H9 (cell line): ENCODE data around the gene KLHL21. TPM values are rescaled to one million over a fixed set of nuclear protein-coding genes. Genes with fewer than 3 reads are reported as not detected.

Experiments
- DNase-seq: peaks from one replicate; pipeline ENCODE4 v3.0.0-alpha.2; 2017
- H2AFZ ChIP-seq: one replicate; pipeline ENCODE4 v1.6.1; 2013; ENCODE audit warnings: mild to moderate bottlenecking, low read length, control low read depth, moderate library complexity
- H2AK5ac ChIP-seq: 2 replicates; pipeline ENCODE4 v1.6.1; 2013; ENCODE audit warnings: low read length, control low read depth, mixed read lengths; ENCODE audit not compliant: insufficient read length
- H2BK120ac ChIP-seq: one replicate; pipeline ENCODE4 v1.6.1; 2013; ENCODE audit warnings: low read depth, mild to moderate bottlenecking, low read length, control low read depth, inconsistent platforms; ENCODE audit not compliant: poor library complexity, severe bottlenecking
- H2BK12ac ChIP-seq: 2 replicates; pipeline ENCODE4 v1.6.1; 2013; ENCODE audit warnings: low read length, control low read depth, mixed read lengths, low read depth; ENCODE audit not compliant: insufficient read length
- H2BK15ac ChIP-seq: 2 replicates; pipeline ENCODE4 v1.6.1; 2013; ENCODE audit warnings: low read depth, low read length, control low read depth
- H2BK20ac ChIP-seq: one replicate; pipeline ENCODE4 v1.6.1; 2013; ENCODE audit warnings: low read depth, mild to moderate bottlenecking, low read length, control low read depth, inconsistent platforms; ENCODE audit not compliant: poor library complexity, severe bottlenecking
- H2BK5ac ChIP-seq: 2 replicates; pipeline ENCODE4 v1.6.1; 2013; ENCODE audit warnings: low read length, control low read depth, mixed read lengths; ENCODE audit not compliant: insufficient read length
- H3K14ac ChIP-seq: 2 replicates; pipeline ENCODE4 v1.6.1; 2013; ENCODE audit warnings: low read length, control low read depth; ENCODE audit not compliant: insufficient read depth
- H3K18ac ChIP-seq: 2 replicates; pipeline ENCODE4 v1.6.1; 2013; ENCODE audit warnings: low read depth, mild to moderate bottlenecking, mixed read lengths, low read length, control low read depth; ENCODE audit not compliant: insufficient read length
- H3K23ac ChIP-seq: 2 replicates; pipeline ENCODE4 v1.6.1; 2013; ENCODE audit warnings: low read length, control low read depth, mixed read lengths, low read depth; ENCODE audit not compliant: insufficient read length
- H3K23me2 ChIP-seq: 2 replicates; pipeline ENCODE4 v1.6.1; 2013; ENCODE audit warnings: low read depth, mild to moderate bottlenecking, mixed read lengths, low read length, control low read depth; ENCODE audit not compliant: insufficient read length, poor library complexity, severe bottlenecking
- H3K27ac ChIP-seq: 2 replicates; pipeline ENCODE4 v1.5.1; 2013; ENCODE audit warnings: low read length, control low read depth, mixed read lengths, low read depth; ENCODE audit not compliant: insufficient read length
- H3K27me3 ChIP-seq: 2 replicates; pipeline ENCODE4 v1.6.1; 2013; ENCODE audit warnings: low read length, control low read depth, inconsistent platforms; ENCODE audit not compliant: insufficient read depth
- H3K4ac ChIP-seq: 2 replicates; pipeline ENCODE4 v1.6.1; 2013; ENCODE audit warnings: low read depth, mild to moderate bottlenecking, control low read depth, inconsistent platforms, low read length, moderate library complexity
- H3K4me1 ChIP-seq: 2 replicates; pipeline ENCODE4 v1.6.1; 2013; ENCODE audit warnings: low read length, control low read depth, inconsistent platforms; ENCODE audit not compliant: insufficient read depth
- H3K4me2 ChIP-seq: 2 replicates; pipeline ENCODE4 v1.6.1; 2013; ENCODE audit warnings: low read length, control low read depth, mixed read lengths; ENCODE audit not compliant: insufficient read length, insufficient read depth
- H3K56ac ChIP-seq: 2 replicates; pipeline ENCODE4 v1.6.1; 2013; ENCODE audit warnings: low read depth, mild to moderate bottlenecking, mixed read lengths, low read length, control low read depth; ENCODE audit not compliant: insufficient read length
- H3K79me1 ChIP-seq: 2 replicates; pipeline ENCODE4 v1.6.1; 2013; ENCODE audit warnings: low read depth, mild to moderate bottlenecking, moderate library complexity, low read length, control low read depth, inconsistent platforms; ENCODE audit not compliant: insufficient read depth, poor library complexity, severe bottlenecking
- H3K79me2 ChIP-seq: 2 replicates; pipeline ENCODE4 v1.6.1; 2013; ENCODE audit warnings: low read length, control low read depth, inconsistent platforms; ENCODE audit not compliant: insufficient read depth
- H3K9ac ChIP-seq: 2 replicates; pipeline ENCODE4 v1.6.1; 2013; ENCODE audit warnings: low read length, control low read depth, mixed read lengths; ENCODE audit not compliant: insufficient read length; ENCODE audit errors: extremely low read depth
- H3K9me3 ChIP-seq: one replicate; pipeline ENCODE4 v1.6.1; 2013; ENCODE audit warnings: low read depth, low read length, inconsistent platforms; ENCODE audit not compliant: control insufficient read depth
- H3T11ph ChIP-seq: one replicate; pipeline ENCODE4 v1.6.1; 2013; ENCODE audit warnings: mild to moderate bottlenecking, low read length, control low read depth, inconsistent platforms
- H4K20me1 ChIP-seq: one replicate; pipeline ENCODE4 v1.6.1; 2013; ENCODE audit not compliant: control insufficient read depth, insufficient read length, insufficient read depth
- H4K5ac ChIP-seq: 2 replicates; pipeline ENCODE4 v1.6.1; 2013; ENCODE audit warnings: low read depth, mild to moderate bottlenecking, mixed read lengths, low read length, control low read depth; ENCODE audit not compliant: insufficient read length
- H4K8ac ChIP-seq: replicated peaks from 2 replicates; pipeline ENCODE4 v1.6.1; 2013; ENCODE audit warnings: low read length, control low read depth, mixed read lengths, low read depth; ENCODE audit not compliant: insufficient read length
- H4K91ac ChIP-seq: 2 replicates; pipeline ENCODE4 v1.6.1; 2013; ENCODE audit warnings: low read depth, mild to moderate bottlenecking, moderate library complexity, mixed read lengths, low read length, control low read depth; ENCODE audit not compliant: insufficient read length
- H3K27ac Mint-ChIP-seq, 3 experiments: 2 replicates in 2 of 3; 3 replicates in 1 of 3; pipeline ENCODE4 v1.8.0; 2020 to 2021; ENCODE audit warnings: mixed read lengths in 3 of 3, mild to moderate bottlenecking in 1 of 3, moderate library complexity in 1 of 3
- H3K27me3 Mint-ChIP-seq: 2 replicates; pipeline ENCODE4 v1.8.0; 2021; ENCODE audit warnings: low read depth, mild to moderate bottlenecking, moderate library complexity, mixed read lengths
- H3K36me3 Mint-ChIP-seq, 3 experiments: 2 replicates in 2 of 3; 3 replicates in 1 of 3; pipeline ENCODE4 v1.8.0; 2020 to 2021; ENCODE audit warnings: low read depth in 3 of 3, mixed read lengths in 3 of 3; ENCODE audit not compliant: insufficient read depth in 1 of 3
- H3K4me1 Mint-ChIP-seq, 2 experiments: 2 replicates each; pipeline ENCODE4 v1.8.0; 2020; ENCODE audit warnings: mixed read lengths in 2 of 2
- H3K4me3 Mint-ChIP-seq, 2 experiments: 2 replicates in 1 of 2; 3 replicates in 1 of 2; pipeline ENCODE4 v1.8.0; 2020 to 2021; ENCODE audit warnings: mild to moderate bottlenecking in 2 of 2, mixed read lengths in 2 of 2, moderate library complexity in 1 of 2
- H3K9me3 Mint-ChIP-seq, 2 experiments: 2 replicates in 1 of 2; 3 replicates in 1 of 2; pipeline ENCODE4 v1.8.0; 2020; ENCODE audit warnings: mild to moderate bottlenecking in 2 of 2, mixed read lengths in 2 of 2, moderate library complexity in 1 of 2
- WGBS: extraction: QIAGEN DNeasy Blood & Tissue Kit; methylation state at CpG from one replicate; pipeline ENCODE4 v1.1.7; 2013; ENCODE audit warnings: missing lambda C conversion rate, low lambda C conversion rate, mixed read lengths; ENCODE audit not compliant: insufficient read length; ENCODE audit errors: extremely low coverage; 5-methylcytosine and 5-hydroxymethylcytosine counted together
- total RNA-seq: library from RNA; stranded (reverse); gene quantifications from 2 replicates; pipeline ENCODE4 v1.2.1, GENCODE V29; 2021
- TF ChIP-seq, protein P1 (sequence below): fragments of 200-600 bp; sonication (generic); conservative IDR thresholded peaks from 3 replicates; pipeline ENCODE4 v1.8.0; 2021; ENCODE audit warnings: antibody characterized with exemption, mild to moderate bottlenecking

The KLHL21 gene
- total RNA-seq, 1 experiment from 2014 or later, result 31.9 TPM

GRCh38 chr1:6590046-6590445, 12.6 kb downstream of the KLHL21 start:
- no peak overlapping the region for H2AFZ ChIP-seq
- no peak overlapping the region for H4K8ac ChIP-seq
- no peak overlapping the region for H2BK5ac ChIP-seq
- no peak overlapping the region for H3K4me2 ChIP-seq
- no peak overlapping the region for H4K5ac ChIP-seq
- H3K56ac ChIP-seq, result no peak overlapping the region
- H3K14ac ChIP-seq, result no peak overlapping the region
- H2BK12ac ChIP-seq, result no peak overlapping the region
- no CpG with 5 or more reads among the region's 7 CpGs for WGBS
- no peaks in the 10 kb centered on the region for H3K4me1 Mint-ChIP-seq
- no peaks in the 10 kb centered on the region for H3K4me1 ChIP-seq
- peaks cover 13 to 52% (median 44%) of the 10 kb centered on the region in 3 experiments; a peak in 6 of 7 replicates for H3K36me3 Mint-ChIP-seq
- no peak overlapping the region for H2BK15ac ChIP-seq
- H4K91ac ChIP-seq, result no peak overlapping the region
- no peaks in the 10 kb centered on the region for H3K27me3 Mint-ChIP-seq
- H3K27ac Mint-ChIP-seq, result no peak overlapping the region
- H3K9me3 ChIP-seq, result no peaks in the 10 kb centered on the region
- no peak overlapping the region for H2AK5ac ChIP-seq
- no peak overlapping the region for H3K4ac ChIP-seq
- no peak overlapping the region for H3K27ac ChIP-seq
- H4K20me1 ChIP-seq, result no peaks in the 10 kb centered on the region
- no peak overlapping the region for H3K23ac ChIP-seq
- H3K18ac ChIP-seq, result no peak overlapping the region
- no peak overlapping the region for H3K9ac ChIP-seq
- H3K23me2 ChIP-seq, result no peaks in the 10 kb centered on the region
- H2BK20ac ChIP-seq, result no peak overlapping the region
- no peaks in the 10 kb centered on the region for H3K79me2 ChIP-seq
- H3K4me3 Mint-ChIP-seq, result no peak overlapping the region
- no peaks in the 10 kb centered on the region for H3K27me3 ChIP-seq
- H3K9me3 Mint-ChIP-seq, result no peaks in the 10 kb centered on the region
- TF ChIP-seq, protein P1, sequence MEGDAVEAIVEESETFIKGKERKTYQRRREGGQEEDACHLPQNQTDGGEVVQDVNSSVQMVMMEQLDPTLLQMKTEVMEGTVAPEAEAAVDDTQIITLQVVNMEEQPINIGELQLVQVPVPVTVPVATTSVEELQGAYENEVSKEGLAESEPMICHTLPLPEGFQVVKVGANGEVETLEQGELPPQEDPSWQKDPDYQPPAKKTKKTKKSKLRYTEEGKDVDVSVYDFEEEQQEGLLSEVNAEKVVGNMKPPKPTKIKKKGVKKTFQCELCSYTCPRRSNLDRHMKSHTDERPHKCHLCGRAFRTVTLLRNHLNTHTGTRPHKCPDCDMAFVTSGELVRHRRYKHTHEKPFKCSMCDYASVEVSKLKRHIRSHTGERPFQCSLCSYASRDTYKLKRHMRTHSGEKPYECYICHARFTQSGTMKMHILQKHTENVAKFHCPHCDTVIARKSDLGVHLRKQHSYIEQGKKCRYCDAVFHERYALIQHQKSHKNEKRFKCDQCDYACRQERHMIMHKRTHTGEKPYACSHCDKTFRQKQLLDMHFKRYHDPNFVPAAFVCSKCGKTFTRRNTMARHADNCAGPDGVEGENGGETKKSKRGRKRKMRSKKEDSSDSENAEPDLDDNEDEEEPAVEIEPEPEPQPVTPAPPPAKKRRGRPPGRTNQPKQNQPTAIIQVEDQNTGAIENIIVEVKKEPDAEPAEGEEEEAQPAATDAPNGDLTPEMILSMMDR, result no peak
- no peaks in the 10 kb centered on the region for H3K79me1 ChIP-seq
- H2BK120ac ChIP-seq, result no peak overlapping the region
- no peak for DNase-seq
- no peak overlapping the region for H3T11ph ChIP-seq
